K562 (cell line): ENCODE data around the gene EEF1AKMT1. TPM values are rescaled to one million over a fixed set of nuclear protein-coding genes. Genes with fewer than 3 reads are reported as not detected.

Experiments used
- GTF3C2 ChIP-seq: IDR thresholded peaks from 3 replicates; pipeline ENCODE4 v1.6.1; 2011; ENCODE audit warnings: borderline replicate concordance, mild to moderate bottlenecking, moderate library complexity; ENCODE audit not compliant: insufficient read length; ENCODE audit errors: extremely low read depth
- MTA1 ChIP-seq: fragments of 450-650 bp; IDR thresholded peaks from 2 replicates; pipeline ENCODE4 v1.6.1; 2017; ENCODE audit warnings: borderline replicate concordance
- RBM22 ChIP-seq: fragments of 200-400 bp; formaldehyde crosslinking; IDR thresholded peaks from 2 replicates; pipeline ENCODE4 v1.6.1; 2018; ENCODE audit warnings: low read length, low read depth; ENCODE audit not compliant: poor library complexity, severe bottlenecking
- STAT5B ChIP-seq: fragments of 250-450 bp; sonication (Bioruptor Pico); IDR thresholded peaks from 2 replicates; pipeline ENCODE4 v1.8.0; 2021; ENCODE audit warnings: mild to moderate bottlenecking, inconsistent platforms
- ZNF133 ChIP-seq: fragments of 250-450 bp; sonication (Bioruptor Pico); IDR thresholded peaks from 2 replicates; pipeline ENCODE4 v1.4.0; 2020; ENCODE audit warnings: mild to moderate bottlenecking
- ZNF277 ChIP-seq: fragments of 250-450 bp; sonication (Bioruptor Pico); IDR thresholded peaks from 2 replicates; pipeline ENCODE4 v1.8.0; 2022; ENCODE audit warnings: inconsistent platforms, mild to moderate bottlenecking, moderate library complexity, borderline replicate concordance
- polyA plus RNA-seq, 8 experiments: library from polyadenylated mRNA; depleted of rRNA in 4 of 8; stranded (reverse) in 5 of 8; unstranded in 3 of 8; fragments of >200 nt; fragmentation: Nextera tagmentation in 2 of 8; fragmentation: Illumina TruSeq in 1 of 8; extraction: Ambion mirVana in 2 of 8; extraction: Trizol in 1 of 8; gene quantifications; 2 replicates each; pipeline versions ENCODE4 v1.2.1 to v1.2.3, GENCODE V29; 2011 to 2014; ENCODE audit warnings: inconsistent platforms in 1 of 8, missing spikeins in 1 of 8
- total RNA-seq, 7 experiments: library from RNA; depleted of rRNA in 6 of 7; stranded (reverse); fragments of >200 nt in 6 of 7; fragmentation: Illumina TruSeq in 2 of 7; extraction: Trizol in 2 of 7; gene quantifications; 2 replicates each; pipeline versions ENCODE4 v1.2.1 to v1.2.3, GENCODE V29; 2011 to 2021; ENCODE audit warnings: low replicate concordance in 1 of 7

EEF1AKMT1 gene
- total and polyA plus RNA-seq, 9 of the 15 experiments (the other 6 are each of a cell fraction or from before 2014, with no cell fraction given) = 5.3 to 36.3 (median 7.9) TPM

- no peak for TF ChIP-seq STAT5B (CRISPR knock-in tag)
- TF ChIP-seq ZNF133 (CRISPR knock-in tag) = no peak
- no peak for TF ChIP-seq ZNF277 (CRISPR knock-in tag)
- TF ChIP-seq RBM22 = no peak
- TF ChIP-seq GTF3C2 = no peak
- no peak for TF ChIP-seq MTA1
These were observed 54.0 kb downstream of the EEF1AKMT1 start (continued) for GRCh38 chr13:20719783-20720182.
